Bone marrow (tissue), 2 donors: ENCODE measurements around the gene PDCD11.

Source experiments
- DNase-seq, 2 donors: peaks; one replicate each; lab custom pipeline; 2025; lab: John Stamatoyannopoulos, UW

Gene PDCD11

GRCh38 chr10:103417601-103418000, 21.2 kb downstream of the PDCD11 start:
- no peak for DNase-seq

DNA sequence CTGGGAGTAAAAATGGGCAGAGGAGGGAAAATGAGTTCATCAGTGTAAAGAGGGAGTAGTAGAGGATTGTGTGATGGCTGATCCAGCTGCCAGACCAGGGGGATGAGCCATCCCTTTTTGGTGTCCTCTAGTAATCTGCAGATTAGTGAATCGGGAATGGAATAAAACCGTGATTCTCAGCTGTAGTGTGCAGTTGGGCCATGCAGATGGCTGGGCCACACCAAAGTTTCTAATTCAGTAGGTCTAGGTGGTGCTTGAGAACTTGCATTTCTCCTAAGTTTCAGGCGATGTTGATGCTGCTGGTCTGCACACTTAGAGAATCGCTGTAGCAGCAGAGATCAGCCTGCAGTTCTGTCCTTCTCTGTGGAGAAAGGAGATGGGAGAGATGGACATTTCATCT, 22.7 kb downstream of the PDCD11 start:
- no peak for DNase-seq

- no peak for DNase-seq
Measured at GRCh38 chr10:103423748-103424147, 27.3 kb downstream of the PDCD11 start.

GRCh38 chr10:103427866-103428265, 31.4 kb downstream of the PDCD11 start:
- DNase-seq, result no peak

DNA sequence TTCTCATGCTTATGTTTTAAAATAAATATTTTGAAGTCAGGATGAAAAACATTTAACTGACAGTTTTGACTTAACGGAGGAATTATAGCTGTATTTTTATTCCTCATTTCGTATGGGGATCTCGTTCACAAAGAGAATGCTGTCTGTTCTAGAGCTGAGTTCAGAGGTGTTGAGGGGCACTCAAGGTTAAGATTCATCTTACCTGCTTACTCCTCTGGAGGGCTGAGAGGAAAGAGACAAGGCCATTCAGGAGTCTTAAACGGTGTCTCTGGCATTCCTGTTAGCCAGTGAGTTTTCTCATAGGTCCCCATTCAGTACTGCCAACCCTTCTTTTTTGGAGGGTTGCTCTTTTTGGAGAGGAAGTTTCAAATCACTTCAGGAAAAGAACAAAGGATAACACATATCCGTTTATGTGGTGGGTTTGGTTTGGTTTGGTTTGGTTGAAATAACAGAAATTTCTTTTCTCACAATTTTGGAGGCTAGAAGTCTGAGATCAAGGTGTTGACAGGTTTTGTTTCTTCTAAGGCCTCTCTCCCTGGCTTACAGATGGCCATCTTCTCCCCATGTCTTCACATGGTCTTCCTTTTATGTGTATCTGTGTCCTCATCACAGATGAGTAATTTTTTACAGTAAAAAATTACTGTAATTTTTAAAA, 32.7 kb downstream of the PDCD11 start:
- no peak for DNase-seq

DNA sequence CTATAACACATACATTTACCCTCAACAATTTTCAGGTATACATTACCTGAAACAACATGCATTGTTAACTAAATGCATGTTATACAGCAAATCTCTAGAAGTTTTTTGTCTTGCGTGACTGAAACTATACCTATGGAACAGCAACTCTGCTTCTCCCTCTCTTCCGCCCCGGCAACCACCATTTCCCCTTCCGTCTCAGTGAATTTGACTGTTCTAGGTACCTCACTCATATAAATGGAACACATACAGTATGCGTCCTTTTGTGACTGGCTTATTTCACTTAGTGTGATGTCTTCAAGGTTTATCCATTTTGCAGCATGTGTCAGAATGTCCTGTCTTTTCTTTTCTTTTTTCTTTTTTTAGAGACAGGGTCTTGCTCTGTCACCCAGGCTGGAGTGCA, 33.2 kb downstream of the PDCD11 start:
- DNase-seq, result no peak

GRCh38 chr10:103431902-103432301, 35.5 kb downstream of the PDCD11 start:
- no peak for DNase-seq

GRCh38 chr10:103433858-103434257, 37.4 kb downstream of the PDCD11 start:
- DNase-seq, result no peak

DNA sequence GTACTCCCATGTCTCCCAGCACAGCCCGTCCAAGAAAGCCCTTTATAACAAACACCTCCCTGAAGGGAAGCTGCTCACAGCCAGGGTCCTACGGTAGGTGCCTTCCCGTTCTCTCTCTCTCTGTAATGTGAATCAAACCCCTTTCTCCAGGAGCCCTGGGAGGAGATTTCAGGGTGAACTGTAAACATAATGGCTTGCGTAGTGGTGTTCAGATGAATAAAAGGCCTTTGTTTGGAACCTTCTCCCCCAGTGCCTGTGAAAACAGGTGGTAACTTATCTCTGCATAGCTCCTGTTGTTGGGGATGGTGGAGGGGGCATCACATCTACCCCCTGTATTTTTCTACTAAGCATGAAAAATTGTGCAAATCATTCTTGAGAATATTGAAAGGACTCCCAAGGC, 43.4 kb downstream of the PDCD11 start:
- DNase-seq, result no peak

DNA sequence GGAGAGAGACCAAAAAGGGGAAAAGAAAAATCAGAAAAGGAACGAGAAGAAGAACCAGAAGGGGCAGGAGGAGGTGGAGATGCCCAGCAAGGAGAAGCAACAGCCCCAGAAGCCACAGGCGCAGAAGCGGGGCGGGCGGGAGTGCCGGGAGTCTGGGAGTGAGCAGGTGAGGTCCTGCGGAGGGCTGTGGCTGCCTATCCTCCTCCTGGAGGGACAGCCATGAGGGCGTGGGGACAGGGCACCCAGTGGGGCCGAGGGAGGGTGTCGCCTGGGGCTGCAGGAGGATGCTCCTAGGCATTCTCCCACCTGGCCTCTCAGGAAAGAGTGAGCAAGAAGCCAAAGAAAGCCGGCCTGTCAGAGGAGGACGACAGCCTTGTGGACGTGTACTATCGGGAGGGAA, 44.0 kb downstream of the PDCD11 start:
- DNase-seq, result no peak

- no peak for DNase-seq
Measured at GRCh38 chr10:103441206-103441605, 44.8 kb downstream of the PDCD11 start.

DNA sequence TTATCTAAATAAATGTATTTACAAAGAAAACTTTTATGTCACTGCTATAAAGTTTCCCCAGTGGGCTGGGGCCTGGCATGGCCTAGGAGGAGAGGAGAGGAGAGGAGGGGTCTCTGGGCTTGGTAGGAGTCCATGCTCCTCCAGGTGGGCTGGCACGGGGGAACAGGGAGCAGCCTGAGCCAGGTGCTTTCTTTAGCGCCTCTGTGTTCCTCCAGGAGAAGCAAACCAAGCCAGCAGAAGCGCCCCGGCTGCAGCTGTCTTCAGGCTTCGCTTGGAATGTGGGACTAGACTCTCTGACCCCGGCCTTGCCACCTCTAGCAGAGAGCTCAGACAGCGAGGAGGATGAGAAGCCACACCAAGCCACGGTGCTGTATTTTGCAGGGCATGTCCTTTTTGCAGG, 45.2 kb downstream of the PDCD11 start:
- DNase-seq, result no peak

GRCh38 chr10:103442031-103442461, 45.6 kb downstream of the PDCD11 start:
- no peak for DNase-seq

DNA sequence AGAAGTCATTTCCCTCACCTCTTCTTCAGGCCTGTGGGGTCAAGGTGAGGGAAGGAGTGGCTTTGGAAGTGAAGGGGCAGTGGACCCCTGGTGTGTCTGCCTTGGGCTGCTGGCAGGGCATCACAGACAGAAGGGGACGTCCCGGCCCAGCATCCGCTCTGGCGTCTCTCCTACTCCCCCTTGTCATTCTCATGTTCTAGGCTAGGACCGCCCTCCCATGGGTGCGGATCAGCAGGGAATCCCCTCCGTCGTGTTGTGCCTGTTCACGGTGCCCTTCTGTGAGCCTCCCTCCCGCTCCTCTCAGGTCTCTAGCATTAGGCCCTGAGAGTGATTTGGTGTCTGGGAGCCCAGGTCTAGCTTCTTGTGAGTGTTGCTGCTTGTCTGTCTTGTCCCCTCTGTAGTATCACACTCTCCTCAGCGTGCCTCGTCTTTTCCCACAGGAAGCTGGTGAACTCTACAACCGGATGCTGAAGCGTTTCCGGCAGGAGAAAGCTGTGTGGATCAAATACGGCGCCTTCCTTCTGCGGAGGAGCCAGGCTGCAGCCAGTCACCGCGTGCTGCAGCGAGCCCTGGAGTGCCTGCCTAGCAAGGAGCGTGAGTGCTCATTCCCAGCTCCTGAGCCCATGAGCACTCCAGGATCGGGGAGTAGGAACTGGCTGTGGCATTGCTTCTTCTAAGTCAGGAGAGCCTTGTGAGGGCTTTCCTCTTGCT, 47.2 kb downstream of the PDCD11 start:
- no peak for DNase-seq

GRCh38 chr10:103444478-103444877, 48.1 kb downstream of the PDCD11 start:
- DNase-seq, result no peak

DNA sequence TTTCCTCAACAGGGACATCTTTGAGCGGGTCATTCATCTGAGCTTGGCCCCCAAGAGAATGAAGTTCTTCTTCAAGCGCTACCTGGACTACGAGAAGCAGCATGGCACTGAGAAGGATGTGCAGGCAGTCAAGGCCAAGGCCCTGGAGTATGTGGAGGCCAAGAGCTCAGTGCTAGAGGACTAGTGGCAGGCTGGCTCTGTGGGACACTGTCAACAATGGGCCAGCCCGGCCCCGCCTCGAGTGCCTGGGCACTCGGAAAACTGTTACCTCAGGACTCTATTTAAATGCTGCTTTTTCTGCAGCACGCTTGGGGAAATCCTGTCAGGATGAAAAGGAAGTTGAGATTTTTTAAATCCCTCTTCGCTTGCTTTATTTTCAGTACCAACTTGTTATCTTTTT, 48.9 kb downstream of the PDCD11 start:
- no peak for DNase-seq

- no peak for DNase-seq
Measured at GRCh38 chr10:103445767-103446567, 49.5 kb downstream of the PDCD11 start.

GRCh38 chr10:103447187-103447586, 50.8 kb downstream of the PDCD11 start:
- no peak for DNase-seq

DNA sequence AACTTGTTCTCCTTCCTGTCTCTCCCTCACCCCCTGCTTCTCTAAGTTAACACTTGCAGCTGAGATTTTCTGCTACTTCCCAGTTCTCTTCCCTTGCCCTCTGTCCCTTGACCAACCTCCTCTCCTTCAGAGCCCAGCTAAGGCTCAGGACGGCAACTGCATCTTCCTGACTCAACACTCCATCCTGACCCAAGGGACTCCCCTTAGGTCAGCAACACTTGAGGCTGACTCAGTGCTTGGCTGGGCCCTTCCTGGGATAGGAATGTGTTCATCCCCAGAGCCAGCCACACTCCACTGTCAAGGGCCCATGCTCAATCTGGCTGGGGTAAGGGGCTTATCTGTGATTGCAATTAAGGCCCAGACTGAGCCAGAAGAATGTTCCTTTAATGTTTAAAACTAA, 52.3 kb downstream of the PDCD11 start:
- DNase-seq, result no peak

GRCh38 chr10:103449208-103450144, 53.0 kb downstream of the PDCD11 start:
- no peak for DNase-seq

DNA sequence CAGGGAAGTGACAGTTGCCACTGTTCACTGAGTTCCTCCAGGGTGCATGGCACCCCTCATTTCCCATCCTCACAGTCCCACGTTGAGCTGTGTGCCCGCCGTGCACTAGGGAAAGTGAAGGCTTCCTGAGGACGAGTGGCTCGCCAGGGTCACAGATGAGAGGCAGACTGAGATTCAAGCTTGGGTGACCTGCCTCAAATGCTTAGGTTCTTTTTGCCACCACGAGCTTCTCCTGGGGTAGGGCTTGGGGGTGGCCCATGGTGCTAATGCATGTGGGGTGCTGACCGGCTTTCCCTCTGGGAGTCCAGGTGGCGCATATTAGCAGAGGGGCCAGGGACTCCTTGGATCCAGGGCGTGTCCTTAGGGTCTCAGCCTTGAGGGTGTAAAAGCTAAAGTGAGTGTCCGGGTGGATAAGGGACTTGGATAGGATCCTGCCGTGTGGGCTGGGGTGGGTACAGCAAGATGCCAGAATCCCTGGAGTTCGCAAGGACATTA, 53.8 kb downstream of the PDCD11 start:
- DNase-seq, result no peak
